Neural cell (in vitro differentiated cells): Measurements from ENCODE around the gene MEDAG. TPM values are rescaled to one million over a fixed set of nuclear protein-coding genes. Genes with fewer than 3 reads are reported as not detected.

Source experiments
- H2AFZ ChIP-seq: fragments of 200-600, 300-800 bp; sonication (generic), shearing (Covaris generic); 2 replicates; pipeline ENCODE4 v1.6.0; 2014; ENCODE audit warnings: low read depth, mild to moderate bottlenecking, antibody characterized with exemption, low read length, moderate library complexity
- H3F3A ChIP-seq: fragments of 200-600 bp; shearing (Covaris generic); 2 replicates; pipeline ENCODE4 v1.6.1; 2016; ENCODE audit warnings: mild to moderate bottlenecking, moderate library complexity, mixed read lengths, antibody characterized with exemption, low read length; ENCODE audit not compliant: insufficient read depth, poor library complexity, severe bottlenecking
- H3K27ac ChIP-seq: fragments of 200-600, 300-800 bp; sonication (generic), shearing (Covaris generic); 2 replicates; pipeline ENCODE4 v1.5.1; 2014; ENCODE audit warnings: mild to moderate bottlenecking, low read length, moderate library complexity
- H3K27me3 ChIP-seq: fragments of 300-800, 200-600 bp; sonication (generic), shearing (Covaris generic); 2 replicates; pipeline ENCODE4 v1.6.0; 2014; ENCODE audit warnings: mild to moderate bottlenecking, low read depth, low read length, moderate library complexity; ENCODE audit not compliant: insufficient read depth
- H3K36me3 ChIP-seq: fragments of 300-800, 200-600 bp; sonication (generic), shearing (Covaris generic); 2 replicates; pipeline ENCODE4 v1.5.1; 2014; ENCODE audit warnings: mild to moderate bottlenecking, antibody characterized with exemption, low read length, moderate library complexity; ENCODE audit not compliant: insufficient read depth
- H3K4me2 ChIP-seq: fragments of 300-800, 200-600 bp; sonication (generic), shearing (Covaris generic); 2 replicates; pipeline ENCODE4 v1.6.0; 2014; ENCODE audit warnings: mild to moderate bottlenecking, low read length
- H3K4me3 ChIP-seq: fragments of 300-800, 200-600 bp; sonication (generic), shearing (Covaris generic); 2 replicates; pipeline ENCODE4 v1.5.1; 2014; ENCODE audit warnings: mild to moderate bottlenecking, low read length, moderate library complexity
- H3K79me2 ChIP-seq: fragments of 200-600 bp; shearing (Covaris generic); replicated peaks from 2 replicates; pipeline ENCODE4 v1.6.0; 2014; ENCODE audit warnings: mild to moderate bottlenecking, low read length, moderate library complexity; ENCODE audit not compliant: insufficient read depth
- H3K9ac ChIP-seq: fragments of 300-800, 200-600 bp; sonication (generic), shearing (Covaris generic); 2 replicates; pipeline ENCODE4 v1.6.1; 2016; ENCODE audit warnings: mild to moderate bottlenecking, low read length, mixed read lengths
- H3K9me2 ChIP-seq: fragments of 200-600 bp; shearing (Covaris generic); 2 replicates; pipeline ENCODE4 v1.6.1; 2016; ENCODE audit warnings: mild to moderate bottlenecking, low read length, mixed read lengths; ENCODE audit not compliant: insufficient read depth
- H3K9me3 ChIP-seq: fragments of 200-600, 300-800 bp; sonication (generic), shearing (Covaris generic); 2 replicates; pipeline ENCODE4 v1.6.1; 2016; ENCODE audit warnings: mild to moderate bottlenecking, mixed run types, low read length, moderate library complexity, mixed read lengths
- H4K20me1 ChIP-seq: fragments of 200-600 bp; shearing (Covaris generic); 2 replicates; pipeline ENCODE4 v1.6.1; 2016; ENCODE audit warnings: mild to moderate bottlenecking, mixed run types; ENCODE audit not compliant: insufficient read depth
- EP300 ChIP-seq: fragments of 450-650 bp; conservative IDR thresholded peaks from 2 replicates; pipeline ENCODE4 v1.6.1; 2014; ENCODE audit warnings: antibody characterized with exemption, mild to moderate bottlenecking, moderate library complexity; ENCODE audit not compliant: poor library complexity, severe bottlenecking
- EZH2 ChIP-seq: fragments of 200-600, 300-800 bp; shearing (Covaris generic), sonication (generic); IDR thresholded peaks from 2 replicates; pipeline ENCODE4 v1.6.1; 2014; ENCODE audit warnings: antibody characterized with exemption, low read length, borderline replicate concordance, mild to moderate bottlenecking; ENCODE audit not compliant: insufficient read depth, poor library complexity, severe bottlenecking
- MXI1 ChIP-seq: fragments of 450-650 bp; conservative IDR thresholded peaks from 2 replicates; pipeline ENCODE4 v1.6.1; 2014; ENCODE audit warnings: antibody characterized with exemption, mild to moderate bottlenecking; ENCODE audit not compliant: poor library complexity, severe bottlenecking
- POLR2AphosphoS5 ChIP-seq: IDR thresholded peaks from 2 replicates; pipeline ENCODE4 v1.6.1; 2012
- RAD21 ChIP-seq: fragments of 450-650 bp; conservative IDR thresholded peaks from 2 replicates; pipeline ENCODE4 v1.6.1; 2014; ENCODE audit warnings: antibody characterized with exemption, mild to moderate bottlenecking, moderate library complexity
- SMC3 ChIP-seq: fragments of 450-650 bp; conservative IDR thresholded peaks from 2 replicates; pipeline ENCODE4 v1.6.1; 2014; ENCODE audit warnings: antibody characterized with exemption, mild to moderate bottlenecking, moderate library complexity; ENCODE audit not compliant: poor library complexity
- TAF1 ChIP-seq: IDR thresholded peaks from 2 replicates; pipeline ENCODE4 v1.6.1; 2012; ENCODE audit warnings: low read depth
- polyA plus RNA-seq: library from polyadenylated mRNA; depleted of rRNA; stranded (reverse); fragments of >200 nt; gene quantifications from 2 replicates; pipeline ENCODE4 v1.2.3, GENCODE V29; 2014
- TF ChIP-seq, protein P1 (sequence below): fragments of 450-650 bp; IDR thresholded peaks from 2 replicates; pipeline ENCODE4 v1.5.1; 2014; ENCODE audit warnings: antibody characterized with exemption, mild to moderate bottlenecking, moderate library complexity; ENCODE audit not compliant: poor library complexity, severe bottlenecking
- TF ChIP-seq, protein P2 (sequence below): IDR thresholded peaks from 2 replicates; pipeline ENCODE4 v1.6.1; 2012; ENCODE audit warnings: borderline replicate concordance

The MEDAG gene
- polyA plus RNA-seq, 1 donor from 2014 or later = not detected

DNA sequence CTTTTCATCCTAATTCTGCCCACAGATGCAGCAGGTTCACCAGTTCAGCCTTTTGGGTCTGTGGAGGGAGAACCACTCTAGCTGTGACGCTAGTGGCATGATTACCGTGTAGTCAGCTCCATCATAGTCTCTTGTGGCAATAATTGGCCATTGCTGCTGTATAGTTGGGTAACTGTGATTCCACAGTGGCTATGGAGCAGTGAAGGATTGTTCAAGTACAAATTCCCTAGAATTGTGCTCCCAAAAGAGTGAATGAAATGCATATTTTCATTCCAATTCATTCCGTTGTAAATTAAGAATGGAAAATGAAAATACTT lies 27.2 kb downstream of the MEDAG start:
- Histone ChIP-seq H3K9ac (no peak overlapping the region), H3K27ac (no peak overlapping the region), H3K4me3 (no peak overlapping the region), H2AFZ (no peak overlapping the region), H3K27me3 (no peaks in the 10 kb centered on the region), H3K36me3 (no peaks in the 10 kb centered on the region), H4K20me1 (no peaks in the 10 kb centered on the region), H3K4me2 (no peak overlapping the region), H3F3A (no peaks in the 10 kb centered on the region), H3K79me2 (no peaks in the 10 kb centered on the region), H3K9me3 (no peaks in the 10 kb centered on the region), H3K9me2 (no peaks in the 10 kb centered on the region)
- TF ChIP-seq SMC3 (no peak), POLR2AphosphoS5 (no peak), RAD21 (no peak), MXI1 (no peak), EP300 (no peak), EZH2 (no peak), TAF1 (no peak)
- TF ChIP-seq, protein P1, sequence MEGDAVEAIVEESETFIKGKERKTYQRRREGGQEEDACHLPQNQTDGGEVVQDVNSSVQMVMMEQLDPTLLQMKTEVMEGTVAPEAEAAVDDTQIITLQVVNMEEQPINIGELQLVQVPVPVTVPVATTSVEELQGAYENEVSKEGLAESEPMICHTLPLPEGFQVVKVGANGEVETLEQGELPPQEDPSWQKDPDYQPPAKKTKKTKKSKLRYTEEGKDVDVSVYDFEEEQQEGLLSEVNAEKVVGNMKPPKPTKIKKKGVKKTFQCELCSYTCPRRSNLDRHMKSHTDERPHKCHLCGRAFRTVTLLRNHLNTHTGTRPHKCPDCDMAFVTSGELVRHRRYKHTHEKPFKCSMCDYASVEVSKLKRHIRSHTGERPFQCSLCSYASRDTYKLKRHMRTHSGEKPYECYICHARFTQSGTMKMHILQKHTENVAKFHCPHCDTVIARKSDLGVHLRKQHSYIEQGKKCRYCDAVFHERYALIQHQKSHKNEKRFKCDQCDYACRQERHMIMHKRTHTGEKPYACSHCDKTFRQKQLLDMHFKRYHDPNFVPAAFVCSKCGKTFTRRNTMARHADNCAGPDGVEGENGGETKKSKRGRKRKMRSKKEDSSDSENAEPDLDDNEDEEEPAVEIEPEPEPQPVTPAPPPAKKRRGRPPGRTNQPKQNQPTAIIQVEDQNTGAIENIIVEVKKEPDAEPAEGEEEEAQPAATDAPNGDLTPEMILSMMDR = no peak
- TF ChIP-seq, protein P2, sequence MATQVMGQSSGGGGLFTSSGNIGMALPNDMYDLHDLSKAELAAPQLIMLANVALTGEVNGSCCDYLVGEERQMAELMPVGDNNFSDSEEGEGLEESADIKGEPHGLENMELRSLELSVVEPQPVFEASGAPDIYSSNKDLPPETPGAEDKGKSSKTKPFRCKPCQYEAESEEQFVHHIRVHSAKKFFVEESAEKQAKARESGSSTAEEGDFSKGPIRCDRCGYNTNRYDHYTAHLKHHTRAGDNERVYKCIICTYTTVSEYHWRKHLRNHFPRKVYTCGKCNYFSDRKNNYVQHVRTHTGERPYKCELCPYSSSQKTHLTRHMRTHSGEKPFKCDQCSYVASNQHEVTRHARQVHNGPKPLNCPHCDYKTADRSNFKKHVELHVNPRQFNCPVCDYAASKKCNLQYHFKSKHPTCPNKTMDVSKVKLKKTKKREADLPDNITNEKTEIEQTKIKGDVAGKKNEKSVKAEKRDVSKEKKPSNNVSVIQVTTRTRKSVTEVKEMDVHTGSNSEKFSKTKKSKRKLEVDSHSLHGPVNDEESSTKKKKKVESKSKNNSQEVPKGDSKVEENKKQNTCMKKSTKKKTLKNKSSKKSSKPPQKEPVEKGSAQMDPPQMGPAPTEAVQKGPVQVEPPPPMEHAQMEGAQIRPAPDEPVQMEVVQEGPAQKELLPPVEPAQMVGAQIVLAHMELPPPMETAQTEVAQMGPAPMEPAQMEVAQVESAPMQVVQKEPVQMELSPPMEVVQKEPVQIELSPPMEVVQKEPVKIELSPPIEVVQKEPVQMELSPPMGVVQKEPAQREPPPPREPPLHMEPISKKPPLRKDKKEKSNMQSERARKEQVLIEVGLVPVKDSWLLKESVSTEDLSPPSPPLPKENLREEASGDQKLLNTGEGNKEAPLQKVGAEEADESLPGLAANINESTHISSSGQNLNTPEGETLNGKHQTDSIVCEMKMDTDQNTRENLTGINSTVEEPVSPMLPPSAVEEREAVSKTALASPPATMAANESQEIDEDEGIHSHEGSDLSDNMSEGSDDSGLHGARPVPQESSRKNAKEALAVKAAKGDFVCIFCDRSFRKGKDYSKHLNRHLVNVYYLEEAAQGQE = no peak

DNA sequence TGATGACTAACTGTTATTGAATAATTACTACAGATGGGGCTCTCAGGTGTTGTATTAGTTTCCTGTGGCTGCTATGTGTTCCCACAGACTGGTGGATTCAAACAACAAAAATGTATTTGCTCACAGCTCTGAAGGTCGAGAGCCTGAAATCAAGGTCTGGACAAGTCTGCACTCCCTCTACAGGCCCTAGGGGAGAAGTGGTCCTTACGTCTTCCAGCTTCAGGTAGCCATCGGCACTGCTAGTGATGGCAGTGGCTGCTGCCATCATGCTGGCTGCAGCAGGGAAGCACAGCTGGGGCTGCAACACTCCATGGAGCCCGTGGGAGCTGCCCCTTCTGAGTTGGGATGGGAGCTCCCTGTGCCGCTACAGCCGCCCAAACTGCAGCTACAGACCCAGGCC lies 28.3 kb downstream of the MEDAG start:
- no peaks in the 10 kb centered on the region for H3K9me2 ChIP-seq
- no peak for TF ChIP-seq RAD21
- TF ChIP-seq EP300 = no peak
- no peak for TF ChIP-seq SMC3
- TF ChIP-seq TAF1 = no peak
- TF ChIP-seq POLR2AphosphoS5 = no peak
- TF ChIP-seq EZH2 = no peak
- no peak for TF ChIP-seq MXI1
- TF ChIP-seq, protein P1 = no peak
- TF ChIP-seq, protein P2 = no peak
- H3K27ac ChIP-seq = no peak overlapping the region
- no peak overlapping the region for H3K4me2 ChIP-seq
- no peak overlapping the region for H2AFZ ChIP-seq
- H3K9ac ChIP-seq = no peak overlapping the region
- H3K4me3 ChIP-seq = no peak overlapping the region
- no peaks in the 10 kb centered on the region for H4K20me1 ChIP-seq
- no peaks in the 10 kb centered on the region for H3F3A ChIP-seq
- H3K9me3 ChIP-seq = no peaks in the 10 kb centered on the region
- no peaks in the 10 kb centered on the region for H3K27me3 ChIP-seq
- no peaks in the 10 kb centered on the region for H3K36me3 ChIP-seq
- H3K79me2 ChIP-seq = no peaks in the 10 kb centered on the region
